HG03558 (cell line): ENCODE data around the gene E2F2.

Source experiments
- ATAC-seq: cut with Tn5 transposase; IDR thresholded peaks from one replicate; pipeline ENCODE4 v1.9.1; 2021; ENCODE audit warnings: moderate number of reproducible peaks; ENCODE audit not compliant: unreplicated experiment; ENCODE audit errors: extremely low read depth

The E2F2 gene

GRCh38 chr1:23469372-23469982, 61.6 kb downstream of the E2F2 start:
- no peak for ATAC-seq

- no peak for ATAC-seq
Measured at GRCh38 chr1:23466423-23466989, 64.5 kb downstream of the E2F2 start.

- ATAC-seq = no peak
Measured at GRCh38 chr1:23463286-23463685, 67.7 kb downstream of the E2F2 start.

DNA sequence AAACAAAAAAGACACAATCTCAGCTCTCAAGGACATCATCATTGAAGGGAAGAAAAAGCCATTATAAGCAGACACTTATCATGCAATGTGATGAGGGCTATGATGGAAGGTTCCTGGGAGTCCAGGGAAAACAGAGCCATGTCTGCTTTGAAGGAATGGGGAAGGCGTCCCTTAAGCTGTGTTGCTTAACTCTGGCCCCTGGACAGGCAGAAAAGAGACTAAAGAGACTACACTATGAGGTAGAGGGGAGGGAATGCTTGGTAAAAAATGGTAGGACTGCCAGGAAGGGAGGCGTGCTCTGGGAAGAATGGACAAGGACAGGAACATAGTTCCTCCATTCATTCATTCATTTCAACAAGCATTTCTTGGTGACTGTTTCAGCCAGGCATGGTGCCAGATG, 68.3 kb downstream of the E2F2 start:
- no peak for ATAC-seq

DNA sequence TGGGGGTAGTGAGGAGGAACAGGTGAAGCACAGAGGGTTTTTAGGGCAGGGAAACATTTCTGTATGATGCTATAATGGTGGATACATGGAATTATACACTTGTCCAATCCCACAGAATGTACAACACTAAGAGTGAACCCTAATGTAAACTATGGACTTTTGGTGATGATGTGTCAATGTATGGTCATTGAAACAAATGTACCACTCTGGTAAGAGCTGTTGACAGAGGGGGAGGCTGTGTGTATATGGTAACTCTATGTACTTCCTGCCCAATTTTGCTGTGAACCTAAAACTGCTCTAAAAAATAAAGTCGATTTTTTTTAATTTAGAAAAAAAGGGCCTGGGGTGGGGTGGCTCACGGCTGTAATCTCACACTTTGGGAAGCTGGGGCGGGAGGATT, 70.0 kb downstream of the E2F2 start:
- ATAC-seq = no peak

DNA sequence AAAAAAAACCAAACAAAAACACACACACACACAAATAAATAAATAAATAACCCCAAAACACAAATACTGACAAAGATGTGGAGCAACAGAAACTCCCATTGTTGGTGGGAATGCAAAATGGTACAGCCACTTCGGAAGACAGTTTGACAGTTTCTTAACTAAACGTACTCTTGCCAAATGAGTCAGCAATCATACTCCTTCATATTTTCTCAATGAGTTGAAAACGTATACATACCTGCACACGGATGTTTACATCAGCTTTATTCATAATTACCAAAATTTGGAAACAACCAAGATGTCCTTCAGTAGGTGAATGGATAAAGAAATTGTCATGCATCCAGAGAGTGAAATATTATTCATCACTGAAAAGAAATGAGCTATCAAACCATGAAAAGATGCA, 70.5 kb downstream of the E2F2 start:
- ATAC-seq = no peak

- no peak for ATAC-seq
Measured at GRCh38 chr1:23459338-23459757, 71.7 kb downstream of the E2F2 start.
